Measurements from ENCODE around the gene SIRPA. TPM values are rescaled to one million over a fixed set of nuclear protein-coding genes. Genes with fewer than 3 reads are reported as not detected.

SIRPA gene
- polyA plus RNA-seq, 3 donors from 2014 or later = 0.29 to 0.39 TPM; not detected in 1

GRCh38 chr20:1898482-1899240 lies 3.5 kb downstream of the SIRPA start:
- Mint-ChIP-seq H3K27me3 (ENCODE audit: low read depth in 3 of 3) (peaks cover 2 to 17% (median 12%) of the 10 kb centered on the region in 3 donors), H3K4me3 (no peak overlapping the region), H3K27ac (no peak overlapping the region), H3K9me3 (no peaks in the 10 kb centered on the region), H3K4me1 (peaks cover 0 to 4% of the 10 kb centered on the region in 2 donors), H3K36me3 (no peaks in the 10 kb centered on the region)
- DNase-seq = no peak

- Mint-ChIP-seq H3K9me3 (no peaks in the 10 kb centered on the region), H3K4me1 (peaks cover 0 to 4% of the 10 kb centered on the region in 2 donors), H3K27ac (no peak overlapping the region), H3K36me3 (no peaks in the 10 kb centered on the region), H3K4me3 (no peak overlapping the region), H3K27me3 (ENCODE audit: low read depth in 3 of 3) (peaks cover 2 to 17% (median 12%) of the 10 kb centered on the region in 3 donors)
- no peak for DNase-seq
These were observed 4.0 kb downstream of the SIRPA start for GRCh38 chr20:1899241-1899525.

DNA sequence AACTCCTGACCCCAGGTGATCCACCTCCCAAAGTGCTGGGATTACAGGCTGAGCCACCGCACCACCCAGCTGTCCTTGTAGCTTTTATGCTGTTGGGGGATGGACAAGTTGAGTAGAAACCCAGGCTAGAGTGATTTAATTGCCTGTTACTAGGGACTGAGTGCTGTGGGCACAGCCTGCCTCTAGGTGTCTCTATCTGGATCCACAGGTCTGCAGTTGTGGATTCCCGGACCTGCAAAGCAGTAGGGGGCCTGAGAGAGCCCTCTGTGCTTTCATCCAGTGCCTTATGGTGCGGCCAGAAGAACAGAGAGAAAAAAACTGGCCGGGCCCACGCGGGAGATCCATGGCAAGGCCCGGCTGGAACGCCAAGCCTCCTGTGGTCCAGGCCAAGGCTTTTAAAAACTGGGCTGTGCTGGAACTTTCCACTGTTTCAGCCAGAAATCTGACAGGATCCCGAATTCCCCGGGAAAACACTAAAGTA lies 5.2 kb downstream of the SIRPA start:
- peaks cover 0 to 4% of the 10 kb centered on the region in 2 donors for H3K4me1 Mint-ChIP-seq
- peaks cover 5 to 17% (median 12%) of the 10 kb centered on the region in 3 donors for H3K27me3 Mint-ChIP-seq (ENCODE audit: low read depth in 3 of 3)
- H3K9me3 Mint-ChIP-seq = no peaks in the 10 kb centered on the region
- H3K4me3 Mint-ChIP-seq = no peak overlapping the region
- DNase-seq = no peak
- no peaks in the 10 kb centered on the region for H3K36me3 Mint-ChIP-seq
- H3K27ac Mint-ChIP-seq = no peak overlapping the region

DNA sequence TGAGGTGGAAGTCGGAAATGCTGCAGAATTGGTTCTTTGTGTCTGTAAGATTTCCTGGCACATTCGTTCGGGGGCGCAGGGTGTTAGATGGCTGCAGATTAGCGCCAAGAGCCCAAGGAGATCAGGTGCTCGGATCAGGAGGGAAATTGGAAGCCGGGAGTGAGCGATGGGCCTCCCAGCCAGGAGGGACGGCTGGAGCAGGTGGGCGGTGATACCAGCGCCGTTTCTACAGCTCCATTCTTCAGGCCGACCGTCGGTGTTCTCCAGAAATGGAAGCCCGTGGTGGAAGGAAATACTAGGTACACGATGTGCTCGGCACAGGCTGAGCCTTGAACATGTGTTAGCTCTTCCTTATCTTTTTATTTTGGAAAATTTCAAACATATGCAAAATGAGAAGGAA lies 6.5 kb downstream of the SIRPA start:
- peaks cover 3 to 14% (median 5%) of the 10 kb centered on the region in 3 donors for H3K27me3 Mint-ChIP-seq (ENCODE audit: low read depth in 3 of 3)
- no peak for DNase-seq

GRCh38 chr20:1902188-1902587 lies 7.0 kb downstream of the SIRPA start:
- no peaks in the 10 kb centered on the region for H3K9me3 Mint-ChIP-seq
- H3K27ac Mint-ChIP-seq = peak overlapping the region in 1 of 6 donors; percentile 28
- no peak overlapping the region for H3K4me3 Mint-ChIP-seq
- H3K36me3 Mint-ChIP-seq = no peaks in the 10 kb centered on the region
- no peak for DNase-seq
- H3K4me1 Mint-ChIP-seq = no peaks in the 10 kb centered on the region
- peaks cover 3 to 14% (median 5%) of the 10 kb centered on the region in 3 donors for H3K27me3 Mint-ChIP-seq (ENCODE audit: low read depth in 3 of 3)

More for the DNA sequence above, 6.5 kb downstream of the SIRPA start:
- no peaks in the 10 kb centered on the region for H3K9me3 Mint-ChIP-seq
- no peak overlapping the region for H3K27ac Mint-ChIP-seq
- H3K4me3 Mint-ChIP-seq = no peak overlapping the region
- H3K36me3 Mint-ChIP-seq = no peaks in the 10 kb centered on the region
- H3K4me1 Mint-ChIP-seq = no peaks in the 10 kb centered on the region

DNA sequence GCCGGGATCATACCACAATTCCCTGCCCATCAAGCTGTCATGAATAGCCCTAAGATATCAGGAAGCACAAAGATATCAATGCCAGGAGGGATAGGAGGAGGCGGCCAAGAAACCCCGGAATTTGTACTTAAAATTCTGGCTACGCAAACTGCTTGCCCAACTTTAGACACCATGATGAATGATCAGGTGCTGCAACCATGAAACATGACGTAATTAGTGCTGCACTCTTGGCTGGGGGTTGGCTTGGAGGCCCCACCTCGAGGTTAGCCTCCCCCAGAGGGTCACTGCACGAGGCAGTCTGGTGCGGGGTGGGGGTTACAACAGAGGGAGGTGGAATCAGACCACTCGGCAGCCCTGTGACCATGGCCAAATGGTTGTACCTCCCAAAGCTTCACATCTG lies 8.9 kb downstream of the SIRPA start:
- Mint-ChIP-seq H3K27me3 (ENCODE audit: low read depth in 3 of 3) (peaks cover 3 to 8% (median 4%) of the 10 kb centered on the region in 3 donors), H3K4me3 (no peak overlapping the region), H3K9me3 (no peaks in the 10 kb centered on the region), H3K36me3 (no peaks in the 10 kb centered on the region), H3K4me1 (no peaks in the 10 kb centered on the region), H3K27ac (no peak overlapping the region)
- DNase-seq = no peak

GRCh38 chr20:1905009-1905408 lies 9.8 kb downstream of the SIRPA start:
- H3K27me3 Mint-ChIP-seq (ENCODE audit: low read depth in 3 of 3) = peaks cover 1 to 6% (median 3%) of the 10 kb centered on the region in 3 donors

GRCh38 chr20:1905693-1906092 lies 10.5 kb downstream of the SIRPA start:
- Mint-ChIP-seq H3K9me3 (no peaks in the 10 kb centered on the region), H3K27ac (no peak overlapping the region), H3K4me1 (no peaks in the 10 kb centered on the region), H3K27me3 (ENCODE audit: low read depth in 3 of 3) (peaks cover 1 to 6% (median 3%) of the 10 kb centered on the region in 3 donors), H3K36me3 (no peaks in the 10 kb centered on the region), H3K4me3 (no peak overlapping the region)
- no peak for DNase-seq

More at GRCh38 chr20:1905009-1905408, 9.8 kb downstream of the SIRPA start:
- no peaks in the 10 kb centered on the region for H3K4me1 Mint-ChIP-seq
- H3K36me3 Mint-ChIP-seq = no peaks in the 10 kb centered on the region
- no peak overlapping the region for H3K4me3 Mint-ChIP-seq
- DNase-seq = no peak
- no peaks in the 10 kb centered on the region for H3K9me3 Mint-ChIP-seq
- H3K27ac Mint-ChIP-seq = no peak overlapping the region

- Mint-ChIP-seq H3K4me1 (no peaks in the 10 kb centered on the region), H3K27me3 (ENCODE audit: low read depth in 3 of 3) (peaks cover 1 to 3% (median 3%) of the 10 kb centered on the region in 3 donors), H3K4me3 (no peak overlapping the region), H3K27ac (no peak overlapping the region), H3K9me3 (no peaks in the 10 kb centered on the region), H3K36me3 (no peaks in the 10 kb centered on the region)
- no peak for DNase-seq
These were observed 11.3 kb downstream of the SIRPA start for GRCh38 chr20:1906361-1907051.

GRCh38 chr20:1907586-1907985 lies 12.4 kb downstream of the SIRPA start:
- DNase-seq = no peak
- H3K27me3 Mint-ChIP-seq (ENCODE audit: low read depth in 3 of 3) = peaks cover 0 to 3% (median 3%) of the 10 kb centered on the region in 3 donors
- H3K4me3 Mint-ChIP-seq = no peak overlapping the region
- no peaks in the 10 kb centered on the region for H3K36me3 Mint-ChIP-seq
- no peaks in the 10 kb centered on the region for H3K9me3 Mint-ChIP-seq
- no peak overlapping the region for H3K27ac Mint-ChIP-seq
- H3K4me1 Mint-ChIP-seq = no peaks in the 10 kb centered on the region

GRCh38 chr20:1908191-1908590 lies 13.0 kb downstream of the SIRPA start:
- H3K4me3 Mint-ChIP-seq = no peak overlapping the region
- peaks cover 1 to 3% (median 3%) of the 10 kb centered on the region in 3 donors for H3K27me3 Mint-ChIP-seq (ENCODE audit: low read depth in 3 of 3)
- no peak overlapping the region for H3K27ac Mint-ChIP-seq
- DNase-seq = no peak
- no peaks in the 10 kb centered on the region for H3K36me3 Mint-ChIP-seq
- no peaks in the 10 kb centered on the region for H3K9me3 Mint-ChIP-seq
- no peaks in the 10 kb centered on the region for H3K4me1 Mint-ChIP-seq

GRCh38 chr20:1909097-1909496 lies 13.9 kb downstream of the SIRPA start:
- Mint-ChIP-seq H3K27ac (no peak overlapping the region), H3K4me3 (no peak overlapping the region), H3K9me3 (no peaks in the 10 kb centered on the region), H3K4me1 (no peaks in the 10 kb centered on the region), H3K27me3 (ENCODE audit: low read depth in 3 of 3) (peaks cover 1 to 4% (median 3%) of the 10 kb centered on the region in 3 donors), H3K36me3 (no peaks in the 10 kb centered on the region)
- DNase-seq = no peak

- H3K4me3 Mint-ChIP-seq = no peak overlapping the region
- DNase-seq = no peak
- H3K27ac Mint-ChIP-seq = no peak overlapping the region
- no peaks in the 10 kb centered on the region for H3K9me3 Mint-ChIP-seq
- no peaks in the 10 kb centered on the region for H3K4me1 Mint-ChIP-seq
- no peaks in the 10 kb centered on the region for H3K36me3 Mint-ChIP-seq
- H3K27me3 Mint-ChIP-seq (ENCODE audit: low read depth in 3 of 3) = peaks cover 0 to 4% (median 3%) of the 10 kb centered on the region in 3 donors
These were observed 16.3 kb downstream of the SIRPA start for GRCh38 chr20:1911536-1911935.

GRCh38 chr20:1912053-1912452 lies 16.8 kb downstream of the SIRPA start:
- H3K4me3 Mint-ChIP-seq = no peak overlapping the region
- DNase-seq = no peak
- no peak overlapping the region for H3K27ac Mint-ChIP-seq
- no peaks in the 10 kb centered on the region for H3K36me3 Mint-ChIP-seq
- H3K27me3 Mint-ChIP-seq (ENCODE audit: low read depth in 3 of 3) = peaks cover 0 to 4% (median 3%) of the 10 kb centered on the region in 3 donors
- no peaks in the 10 kb centered on the region for H3K4me1 Mint-ChIP-seq
- no peaks in the 10 kb centered on the region for H3K9me3 Mint-ChIP-seq
